GM12874 (cell line): ENCODE measurements around the gene PIGT.

Experiments
- CTCF ChIP-seq: IDR thresholded peaks from 2 replicates; pipeline ENCODE4 v1.5.1; 2011; ENCODE audit warnings: low read depth, mild to moderate bottlenecking, control low read depth, low read length, moderate library complexity; ENCODE audit not compliant: insufficient read depth

Gene PIGT

GRCh38 chr20:45433316-45433715, 17.4 kb downstream of the PIGT start:
- no peak for TF ChIP-seq CTCF

GRCh38 chr20:45433976-45434375, 18.0 kb downstream of the PIGT start:
- no peak for TF ChIP-seq CTCF

- peak; percentile 92 for TF ChIP-seq CTCF
Observed at GRCh38 chr20:45436732-45437485, 21.0 kb downstream of the PIGT start.

GRCh38 chr20:45440424-45440823, 24.5 kb downstream of the PIGT start:
- TF ChIP-seq CTCF: no peak

GRCh38 chr20:45440891-45441685, 25.1 kb downstream of the PIGT start:
- TF ChIP-seq CTCF: no peak

GRCh38 chr20:45441746-45442145, 25.8 kb downstream of the PIGT start:
- TF ChIP-seq CTCF: no peak

GRCh38 chr20:45444050-45444449, 28.1 kb downstream of the PIGT start:
- no peak for TF ChIP-seq CTCF
